ENCODE data around the gene NAALADL2. TPM values are rescaled to one million over a fixed set of nuclear protein-coding genes. Genes with fewer than 3 reads are reported as not detected.

Gene NAALADL2
- total RNA-seq, 5 donors from 2014 or later (not counting 1 experiment from before 2014, with no cell fraction given): 0.13 to 1.4 (median 0.36) TPM; not detected in 1

DNA sequence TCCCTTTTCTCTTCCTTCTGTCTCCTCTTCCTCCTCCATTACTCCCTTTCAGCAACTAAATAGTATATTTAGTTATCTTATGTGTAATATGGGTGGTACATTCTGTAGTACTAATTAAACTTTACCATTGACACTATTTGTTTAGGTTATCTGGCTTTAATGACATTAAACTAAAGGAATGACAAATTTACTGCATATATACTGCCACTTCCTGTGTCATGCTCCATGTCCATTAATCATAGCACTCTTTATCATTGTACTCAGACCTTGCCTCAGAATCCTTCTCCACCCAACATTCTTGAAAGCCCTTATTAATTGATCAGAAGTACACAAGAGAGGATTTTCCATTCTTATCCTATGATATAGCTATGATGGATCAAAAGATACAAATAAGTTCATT lies 244.2 kb downstream of the NAALADL2 start:
- no peaks in the 10 kb centered on the region for H3K36me3 ChIP-seq (ENCODE audit: control insufficient read depth in 2 of 2, extremely low read depth in 1 of 2, insufficient read depth in 1 of 2, low read length in 1 of 2)
- Mint-ChIP-seq H3K27me3 (no peaks in the 10 kb centered on the region), H3K4me3 (no peak overlapping the region), H3K36me3 (no peaks in the 10 kb centered on the region), H3K9me3 (peaks cover 0 to 3% (median 0%) of the 10 kb centered on the region in 3 donors), H3K4me1 (no peaks in the 10 kb centered on the region), H3K27ac (no peak overlapping the region)
- ChIA-PET CTCF (no interaction called here), POLR2A (no interaction called here)
- no peaks in the 10 kb centered on the region for H3K9me3 ChIP-seq
- DNase-seq: no peak
- H3K4me1 ChIP-seq (ENCODE audit: control insufficient read depth in 1 of 2, extremely low read depth in 1 of 2, insufficient read depth in 2 of 2, low read length in 2 of 2): no peaks in the 10 kb centered on the region
- no peak overlapping the region for H3K27ac ChIP-seq (ENCODE audit: low read length)
- H3K27me3 ChIP-seq (replicated peaks in 1 of 2; ENCODE audit: control insufficient read depth in 2 of 2, extremely low read depth in 1 of 2, insufficient read depth in 2 of 2, low read length in 1 of 2): no peaks in the 10 kb centered on the region
- H3K4me3 ChIP-seq (ENCODE audit: control insufficient read depth in 1 of 2, extremely low read depth in 1 of 2, low read length in 1 of 2): no peak overlapping the region
- ATAC-seq (replicated peaks in 1 of 4): no peak

DNA sequence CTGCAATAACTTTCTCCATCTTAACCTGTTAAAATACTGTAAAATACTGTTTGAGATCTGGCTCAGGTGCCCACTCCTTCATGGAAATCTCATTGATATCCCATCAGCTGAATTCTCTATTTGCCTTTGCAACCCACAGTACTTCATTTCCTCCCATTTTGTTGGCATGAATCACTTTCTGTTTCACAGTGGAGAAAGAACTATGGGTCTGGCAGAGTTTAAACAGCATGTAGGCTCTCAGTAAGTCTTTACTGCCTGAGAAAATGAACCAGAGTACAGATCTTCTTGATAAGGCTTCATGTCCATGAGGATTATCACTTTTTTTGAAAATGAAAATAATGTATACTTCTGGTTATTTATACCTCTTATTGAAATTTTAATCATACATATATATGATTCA lies 245.9 kb downstream of the NAALADL2 start:
- H3K9me3 ChIP-seq: no peaks in the 10 kb centered on the region
- no peak overlapping the region for H3K4me3 ChIP-seq (ENCODE audit: control insufficient read depth in 1 of 2, extremely low read depth in 1 of 2, low read length in 1 of 2)
- no peak overlapping the region for H3K27ac Mint-ChIP-seq
- no peaks in the 10 kb centered on the region for H3K36me3 ChIP-seq (ENCODE audit: control insufficient read depth in 2 of 2, extremely low read depth in 1 of 2, insufficient read depth in 1 of 2, low read length in 1 of 2)
- ATAC-seq (replicated peaks in 1 of 4) (no peak), DNase-seq (no peak)
- H3K27me3 Mint-ChIP-seq: no peaks in the 10 kb centered on the region
- no peak overlapping the region for H3K27ac ChIP-seq (ENCODE audit: low read length)
- POLR2A ChIA-PET: no interaction called here
- no peaks in the 10 kb centered on the region for H3K4me1 ChIP-seq (ENCODE audit: control insufficient read depth in 1 of 2, extremely low read depth in 1 of 2, insufficient read depth in 2 of 2, low read length in 2 of 2)
- no peaks in the 10 kb centered on the region for H3K27me3 ChIP-seq (replicated peaks in 1 of 2; ENCODE audit: control insufficient read depth in 2 of 2, extremely low read depth in 1 of 2, insufficient read depth in 2 of 2, low read length in 1 of 2)
- H3K9me3 Mint-ChIP-seq: peaks cover 0 to 3% (median 0%) of the 10 kb centered on the region in 3 donors
- no peaks in the 10 kb centered on the region for H3K36me3 Mint-ChIP-seq
- no peak overlapping the region for H3K4me3 Mint-ChIP-seq
- CTCF ChIA-PET: no interaction called here
- no peaks in the 10 kb centered on the region for H3K4me1 Mint-ChIP-seq

DNA sequence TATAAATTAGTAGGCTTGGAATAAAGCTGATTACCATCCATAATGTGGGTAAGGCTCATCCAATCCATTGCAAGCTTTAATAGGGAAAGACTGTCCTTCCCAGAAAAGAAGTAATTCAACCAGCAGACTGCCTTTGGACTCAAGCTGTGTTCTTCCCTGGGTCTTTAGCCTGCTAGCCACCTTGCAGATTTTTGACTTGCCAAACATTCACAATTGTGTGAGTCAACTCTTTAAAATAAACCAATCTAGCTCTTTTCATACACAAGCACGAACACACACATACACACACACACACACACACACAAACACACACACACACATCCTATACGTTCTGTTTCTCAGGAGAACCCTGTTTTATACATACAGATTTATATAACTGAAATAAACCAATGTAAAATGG lies 248.1 kb downstream of the NAALADL2 start:
- ChIA-PET CTCF (no interaction called here), POLR2A (no interaction called here)
- ATAC-seq (replicated peaks in 1 of 4) (no peak), DNase-seq (no peak)
- Mint-ChIP-seq H3K4me1 (no peaks in the 10 kb centered on the region), H3K9me3 (peaks cover 0 to 3% (median 0%) of the 10 kb centered on the region in 3 donors), H3K36me3 (no peaks in the 10 kb centered on the region), H3K4me3 (no peak overlapping the region), H3K27ac (no peak overlapping the region), H3K27me3 (no peaks in the 10 kb centered on the region)
- H3K9me3 ChIP-seq: no peaks in the 10 kb centered on the region
- no peaks in the 10 kb centered on the region for H3K36me3 ChIP-seq (ENCODE audit: control insufficient read depth in 2 of 2, extremely low read depth in 1 of 2, insufficient read depth in 1 of 2, low read length in 1 of 2)
- H3K27ac ChIP-seq (ENCODE audit: low read length): no peak overlapping the region
- no peaks in the 10 kb centered on the region for H3K27me3 ChIP-seq (replicated peaks in 1 of 2; ENCODE audit: control insufficient read depth in 2 of 2, extremely low read depth in 1 of 2, insufficient read depth in 2 of 2, low read length in 1 of 2)
- WGBS (ENCODE audit: insufficient coverage): 50% methylated on average over 1 of the region's 2 CpGs
- no peaks in the 10 kb centered on the region for H3K4me1 ChIP-seq (ENCODE audit: control insufficient read depth in 1 of 2, extremely low read depth in 1 of 2, insufficient read depth in 2 of 2, low read length in 2 of 2)
- H3K4me3 ChIP-seq (ENCODE audit: control insufficient read depth in 1 of 2, extremely low read depth in 1 of 2, low read length in 1 of 2): no peak overlapping the region

DNA sequence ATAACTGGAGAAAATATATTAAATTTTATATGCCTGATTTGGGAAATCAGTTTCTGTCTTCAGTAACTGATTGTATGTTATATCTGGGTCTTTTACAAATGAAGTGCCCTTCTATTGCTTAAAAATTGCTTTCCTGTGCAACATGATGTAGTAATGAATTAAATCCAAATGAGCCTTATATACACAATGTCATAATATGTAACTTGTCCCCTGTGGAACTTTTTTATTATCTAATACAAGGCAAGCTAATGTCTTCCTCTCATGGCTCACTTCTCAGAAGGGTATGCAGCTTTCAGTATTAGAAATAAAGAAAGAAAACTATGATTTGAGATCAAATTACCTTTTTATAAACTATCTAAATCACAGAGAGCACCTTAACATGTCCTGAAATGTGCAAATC lies 248.9 kb downstream of the NAALADL2 start:
- no peak for DNase-seq
- H3K36me3 ChIP-seq (ENCODE audit: control insufficient read depth in 2 of 2, extremely low read depth in 1 of 2, insufficient read depth in 1 of 2, low read length in 1 of 2): no peaks in the 10 kb centered on the region
- no peak overlapping the region for H3K27ac ChIP-seq (ENCODE audit: low read length)
- H3K4me3 Mint-ChIP-seq: no peak overlapping the region
- no peaks in the 10 kb centered on the region for H3K9me3 ChIP-seq
- ATAC-seq (replicated peaks in 1 of 4): no peak
- ChIA-PET CTCF (no interaction called here), POLR2A (no interaction called here)
- no peaks in the 10 kb centered on the region for H3K4me1 Mint-ChIP-seq
- H3K4me3 ChIP-seq (ENCODE audit: control insufficient read depth in 1 of 2, extremely low read depth in 1 of 2, low read length in 1 of 2): no peak overlapping the region
- no peaks in the 10 kb centered on the region for H3K36me3 Mint-ChIP-seq
- no peaks in the 10 kb centered on the region for H3K27me3 ChIP-seq (replicated peaks in 1 of 2; ENCODE audit: control insufficient read depth in 2 of 2, extremely low read depth in 1 of 2, insufficient read depth in 2 of 2, low read length in 1 of 2)
- H3K9me3 Mint-ChIP-seq: peaks cover 0 to 7% (median 0%) of the 10 kb centered on the region in 3 donors
- H3K4me1 ChIP-seq (ENCODE audit: control insufficient read depth in 1 of 2, extremely low read depth in 1 of 2, insufficient read depth in 2 of 2, low read length in 2 of 2): no peaks in the 10 kb centered on the region
- no peaks in the 10 kb centered on the region for H3K27me3 Mint-ChIP-seq
- H3K27ac Mint-ChIP-seq: no peak overlapping the region

DNA sequence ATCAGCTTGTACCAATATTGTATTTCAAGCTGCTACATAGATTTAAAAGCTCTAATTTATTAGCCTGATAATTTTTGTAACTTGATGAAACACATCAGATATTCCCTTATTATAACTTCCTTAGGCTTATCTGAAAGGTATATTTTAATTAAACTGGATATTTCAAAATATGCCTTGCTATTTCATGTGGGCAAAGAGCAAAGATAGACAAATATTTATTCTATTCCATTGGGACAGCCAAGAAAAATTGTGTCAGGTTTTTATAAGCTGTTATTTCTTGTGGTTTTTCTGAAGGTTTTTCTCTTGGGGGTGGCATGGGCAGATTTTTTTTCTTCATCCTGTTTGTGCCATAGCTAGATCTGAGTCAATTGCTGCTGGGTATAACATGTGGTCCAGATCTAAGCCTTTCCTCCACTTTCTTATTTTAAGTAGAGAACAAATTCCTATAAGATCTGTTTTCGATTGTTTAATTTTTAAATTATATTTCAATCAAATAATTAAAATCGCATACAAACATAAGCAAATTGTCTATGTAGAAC lies 249.5 kb downstream of the NAALADL2 start:
- H3K27me3 ChIP-seq (replicated peaks in 1 of 2; ENCODE audit: control insufficient read depth in 2 of 2, extremely low read depth in 1 of 2, insufficient read depth in 2 of 2, low read length in 1 of 2): no peaks in the 10 kb centered on the region
- H3K27me3 Mint-ChIP-seq: no peaks in the 10 kb centered on the region
- H3K4me3 Mint-ChIP-seq: no peak overlapping the region
- H3K4me1 Mint-ChIP-seq: no peaks in the 10 kb centered on the region
- H3K36me3 ChIP-seq (ENCODE audit: control insufficient read depth in 2 of 2, extremely low read depth in 1 of 2, insufficient read depth in 1 of 2, low read length in 1 of 2): no peaks in the 10 kb centered on the region
- H3K36me3 Mint-ChIP-seq: no peaks in the 10 kb centered on the region
- H3K4me3 ChIP-seq (ENCODE audit: control insufficient read depth in 1 of 2, extremely low read depth in 1 of 2, low read length in 1 of 2): no peak overlapping the region
- POLR2A ChIA-PET: no interaction called here
- no peak for DNase-seq
- no peak overlapping the region for H3K27ac Mint-ChIP-seq
- no peak overlapping the region for H3K27ac ChIP-seq (ENCODE audit: low read length)
- no peaks in the 10 kb centered on the region for H3K4me1 ChIP-seq (ENCODE audit: control insufficient read depth in 1 of 2, extremely low read depth in 1 of 2, insufficient read depth in 2 of 2, low read length in 2 of 2)
- no CpG with 5 or more reads among the region's 2 CpGs for WGBS (ENCODE audit: insufficient coverage)
- no peak for ATAC-seq (replicated peaks in 1 of 4)
- CTCF ChIA-PET: no interaction called here
- H3K9me3 ChIP-seq: no peaks in the 10 kb centered on the region
- peaks cover 0 to 7% (median 0%) of the 10 kb centered on the region in 3 donors for H3K9me3 Mint-ChIP-seq

DNA sequence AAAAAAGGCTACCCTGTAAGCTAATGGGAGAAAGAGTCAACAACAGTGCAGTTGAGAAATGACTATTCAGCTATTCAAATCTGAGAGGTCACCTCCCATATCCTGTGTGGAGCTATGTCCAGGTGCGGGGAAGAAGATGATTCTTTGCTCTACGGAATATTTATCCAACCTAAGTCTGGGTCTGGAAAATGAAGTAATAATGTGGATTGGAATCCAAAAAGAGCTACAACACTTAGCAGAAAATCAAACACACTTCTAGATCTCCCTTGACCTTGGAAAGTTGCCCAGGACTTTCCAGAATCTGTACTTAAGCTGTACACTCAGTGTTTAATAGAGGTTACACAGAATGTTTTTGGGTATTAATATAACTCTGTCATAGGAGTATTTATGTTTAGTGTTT lies 251.9 kb downstream of the NAALADL2 start:
- no peaks in the 10 kb centered on the region for H3K4me1 Mint-ChIP-seq
- no peaks in the 10 kb centered on the region for H3K27me3 Mint-ChIP-seq
- H3K9me3 Mint-ChIP-seq: peaks cover 0 to 11% (median 2%) of the 10 kb centered on the region in 3 donors
- POLR2A ChIA-PET: no interaction called here
- no peak overlapping the region for H3K4me3 Mint-ChIP-seq
- DNase-seq (no peak), ATAC-seq (replicated peaks in 1 of 4) (no peak)
- H3K27ac Mint-ChIP-seq: no peak overlapping the region
- H3K27ac ChIP-seq (ENCODE audit: low read length): no peak overlapping the region
- no peaks in the 10 kb centered on the region for H3K27me3 ChIP-seq (replicated peaks in 1 of 2; ENCODE audit: control insufficient read depth in 2 of 2, extremely low read depth in 1 of 2, insufficient read depth in 2 of 2, low read length in 1 of 2)
- no peaks in the 10 kb centered on the region for H3K36me3 Mint-ChIP-seq
- no peaks in the 10 kb centered on the region for H3K36me3 ChIP-seq (ENCODE audit: control insufficient read depth in 2 of 2, extremely low read depth in 1 of 2, insufficient read depth in 1 of 2, low read length in 1 of 2)
- no CpG with 5 or more reads among the region's 2 CpGs for WGBS (ENCODE audit: insufficient coverage)
- CTCF ChIA-PET: no interaction called here
- no peak overlapping the region for H3K4me3 ChIP-seq (ENCODE audit: control insufficient read depth in 1 of 2, extremely low read depth in 1 of 2, low read length in 1 of 2)
- no peaks in the 10 kb centered on the region for H3K9me3 ChIP-seq
- H3K4me1 ChIP-seq (ENCODE audit: control insufficient read depth in 1 of 2, extremely low read depth in 1 of 2, insufficient read depth in 2 of 2, low read length in 2 of 2): no peaks in the 10 kb centered on the region

DNA sequence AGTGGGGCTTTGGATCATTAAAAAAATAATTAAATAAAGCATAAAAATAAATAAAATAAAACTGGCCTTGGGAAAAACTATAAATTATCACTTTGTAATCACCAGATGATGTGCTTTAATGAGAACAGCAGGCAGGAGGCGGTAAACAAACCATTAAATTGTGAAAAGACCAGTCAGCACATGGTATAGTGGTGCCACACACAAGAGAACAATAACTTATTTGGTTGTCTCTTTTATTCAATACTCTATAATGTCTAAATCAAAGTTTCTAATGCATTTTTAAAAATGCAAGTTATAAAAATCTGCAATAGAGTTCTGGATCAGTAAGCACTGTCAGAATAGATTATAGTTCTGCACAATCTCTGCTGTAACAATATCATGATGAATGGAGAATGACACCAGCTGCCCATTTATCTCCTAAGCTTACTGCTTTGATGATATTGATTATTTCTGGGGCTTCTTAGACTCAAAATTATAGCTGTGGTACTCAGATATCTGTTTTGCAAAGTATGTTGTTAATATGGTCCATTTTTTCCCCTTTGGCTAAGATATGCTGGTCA lies 259.3 kb downstream of the NAALADL2 start:
- no CpG with 5 or more reads among the region's 1 CpG for WGBS (ENCODE audit: insufficient coverage)
- Mint-ChIP-seq H3K27me3 (no peaks in the 10 kb centered on the region), H3K9me3 (peaks cover 0 to 4% (median 4%) of the 10 kb centered on the region in 3 donors), H3K4me1 (no peaks in the 10 kb centered on the region), H3K36me3 (no peaks in the 10 kb centered on the region), H3K4me3 (no peak overlapping the region), H3K27ac (no peak overlapping the region)
- Histone ChIP-seq H3K36me3 (ENCODE audit: control insufficient read depth in 2 of 2, extremely low read depth in 1 of 2, insufficient read depth in 1 of 2, low read length in 1 of 2) (no peaks in the 10 kb centered on the region), H3K27me3 (replicated peaks in 1 of 2; ENCODE audit: control insufficient read depth in 2 of 2, extremely low read depth in 1 of 2, insufficient read depth in 2 of 2, low read length in 1 of 2) (no peaks in the 10 kb centered on the region), H3K27ac (ENCODE audit: low read length) (no peak overlapping the region), H3K4me3 (ENCODE audit: control insufficient read depth in 1 of 2, extremely low read depth in 1 of 2, low read length in 1 of 2) (no peak overlapping the region), H3K4me1 (ENCODE audit: control insufficient read depth in 1 of 2, extremely low read depth in 1 of 2, insufficient read depth in 2 of 2, low read length in 2 of 2) (no peaks in the 10 kb centered on the region), H3K9me3 (no peaks in the 10 kb centered on the region)
- POLR2A ChIA-PET: no interaction called here
- no peak for ATAC-seq (replicated peaks in 1 of 4)
- CTCF ChIA-PET: no interaction called here
- no peak for DNase-seq
